ENCODE data around the gene CLDN14.

- TF ChIP-seq SUZ12 (IDR thresholded peaks at IDR 0.05; ENCODE audit: extremely low read depth, insufficient read depth, insufficient read length) (no peak), ZNF274 (IDR thresholded peaks at IDR 0.05; ENCODE audit: low read depth, low read length) (no peak)
These were observed 42.4 kb upstream of the CLDN14 start for GRCh38 chr21:36522219-36522808.
